Vagina (tissue), 2 donors: ENCODE data around the gene MYH9.

ENCODE experiments used
- POLR2A ChIP-seq, 2 donors: fragments of 450-650 bp; IDR thresholded peaks; one replicate each; pipeline ENCODE4 v1.6.1; 2017; ENCODE audit warnings: antibody characterized with exemption in 2 of 2, mild to moderate bottlenecking in 2 of 2, moderate library complexity in 2 of 2
- TF ChIP-seq, protein P1 (sequence below), 3 experiments: fragments of 450-650 bp in 2 of 3; fragments of 200-600 bp in 1 of 3; sonication (generic) in 1 of 3; IDR thresholded peaks; one replicate each; pipeline ENCODE4 v1.5.1; 2017 to 2019; ENCODE audit warnings: antibody characterized with exemption in 3 of 3, mild to moderate bottlenecking in 2 of 3, moderate library complexity in 2 of 3

DNA sequence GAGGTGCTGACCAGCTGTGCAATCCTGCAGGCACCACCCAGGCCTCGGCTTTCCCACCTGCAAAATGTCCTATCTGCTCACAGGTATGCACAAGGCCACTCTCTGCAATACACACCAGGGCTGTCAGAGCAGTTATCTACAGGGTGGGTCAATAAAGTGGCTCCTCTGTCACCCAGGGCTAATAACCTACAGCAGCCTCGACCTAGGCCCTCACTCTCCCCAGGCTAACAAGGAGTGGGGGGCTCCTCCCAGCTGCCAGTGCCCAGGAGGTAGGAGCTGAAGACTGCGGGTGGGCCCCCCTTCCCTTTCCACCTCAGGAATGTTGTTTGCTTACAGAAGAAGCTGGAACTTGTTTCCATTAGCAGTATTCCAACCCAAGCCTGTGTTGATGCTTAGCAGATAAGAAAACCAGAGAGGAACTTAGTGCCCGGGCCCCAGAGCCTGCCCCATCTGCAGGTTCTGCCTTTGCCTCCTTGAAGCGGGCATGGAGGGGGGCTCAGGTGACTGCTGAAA lies 26.8 kb downstream of the MYH9 start:
- TF ChIP-seq, protein P1, sequence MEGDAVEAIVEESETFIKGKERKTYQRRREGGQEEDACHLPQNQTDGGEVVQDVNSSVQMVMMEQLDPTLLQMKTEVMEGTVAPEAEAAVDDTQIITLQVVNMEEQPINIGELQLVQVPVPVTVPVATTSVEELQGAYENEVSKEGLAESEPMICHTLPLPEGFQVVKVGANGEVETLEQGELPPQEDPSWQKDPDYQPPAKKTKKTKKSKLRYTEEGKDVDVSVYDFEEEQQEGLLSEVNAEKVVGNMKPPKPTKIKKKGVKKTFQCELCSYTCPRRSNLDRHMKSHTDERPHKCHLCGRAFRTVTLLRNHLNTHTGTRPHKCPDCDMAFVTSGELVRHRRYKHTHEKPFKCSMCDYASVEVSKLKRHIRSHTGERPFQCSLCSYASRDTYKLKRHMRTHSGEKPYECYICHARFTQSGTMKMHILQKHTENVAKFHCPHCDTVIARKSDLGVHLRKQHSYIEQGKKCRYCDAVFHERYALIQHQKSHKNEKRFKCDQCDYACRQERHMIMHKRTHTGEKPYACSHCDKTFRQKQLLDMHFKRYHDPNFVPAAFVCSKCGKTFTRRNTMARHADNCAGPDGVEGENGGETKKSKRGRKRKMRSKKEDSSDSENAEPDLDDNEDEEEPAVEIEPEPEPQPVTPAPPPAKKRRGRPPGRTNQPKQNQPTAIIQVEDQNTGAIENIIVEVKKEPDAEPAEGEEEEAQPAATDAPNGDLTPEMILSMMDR (IDR thresholded peaks at IDR 0.05) = no peak
- TF ChIP-seq POLR2A (IDR thresholded peaks at IDR 0.05) = no peak
